ENCODE results near the gene ATOH1.

Gene ATOH1

GRCh38 chr4:93828332-93828994, at the start of gene ATOH1:
Gene ATOH1, plus strand, starts transcription at chr4:93828753. Its CDS starts 174 bp downstream, at chr4:93828927.
- DNase-seq, result no peak

GRCh38 chr4:93779228-93779627, 49.3 kb upstream of the ATOH1 start:
- no peak for DNase-seq

GRCh38 chr4:93780080-93780479, 48.5 kb upstream of the ATOH1 start:
- no peak for DNase-seq

- DNase-seq, result no peak
Observed at GRCh38 chr4:93781198-93781597, 47.4 kb upstream of the ATOH1 start.

DNA sequence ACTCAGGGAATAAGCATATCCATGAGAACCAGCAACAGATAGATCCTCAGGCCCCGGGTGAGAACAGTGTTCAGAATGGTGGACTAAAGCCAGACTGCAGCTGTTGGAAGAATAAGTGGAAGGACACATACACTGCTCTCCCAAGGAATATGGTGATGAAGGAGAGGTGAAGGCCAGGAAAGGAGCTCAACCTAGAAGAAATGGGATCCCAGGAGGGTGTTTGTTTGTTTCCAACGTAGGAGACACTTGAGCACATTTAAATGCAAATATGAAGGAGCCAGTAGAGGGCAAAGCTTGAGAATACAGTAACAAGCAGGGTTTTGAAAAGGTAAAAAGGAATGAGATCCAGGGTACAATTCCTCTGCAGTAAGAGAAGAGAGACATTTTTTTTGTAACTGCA, 42.4 kb upstream of the ATOH1 start:
- DNase-seq, result no peak

- DNase-seq, result no peak
Observed at GRCh38 chr4:93788712-93789111, 39.8 kb upstream of the ATOH1 start.

DNA sequence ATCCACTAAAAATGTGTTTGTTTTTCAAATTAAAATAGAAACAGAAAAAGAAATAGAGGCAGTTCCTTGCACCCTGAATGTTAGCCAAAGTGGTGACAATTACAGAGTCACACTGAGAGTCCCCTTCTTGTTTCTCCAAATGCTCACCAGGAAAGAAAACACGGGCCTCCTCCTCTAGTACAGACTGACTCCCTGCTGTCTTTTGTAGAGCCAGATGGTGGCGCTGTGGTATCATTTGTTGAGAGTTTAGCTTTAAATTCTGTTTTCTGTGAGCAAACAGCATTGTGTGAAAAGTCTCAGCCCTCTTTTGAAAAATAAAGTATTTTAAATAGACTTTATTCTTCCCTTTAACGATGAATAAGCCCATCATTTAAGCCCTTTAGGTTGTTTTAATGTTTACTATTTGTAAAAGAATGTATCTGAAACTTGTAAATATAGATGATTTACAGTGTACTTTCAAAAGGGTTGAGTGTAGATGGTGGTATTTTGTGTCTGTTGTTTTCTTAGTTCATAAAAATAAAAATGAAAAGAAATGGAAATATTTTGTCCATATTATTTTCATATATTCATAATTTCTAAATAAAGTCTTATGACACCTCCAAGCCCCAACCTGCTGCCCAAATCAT, 36.9 kb upstream of the ATOH1 start:
- peak in 1 of 2 donors; percentile 73 for DNase-seq

DNA sequence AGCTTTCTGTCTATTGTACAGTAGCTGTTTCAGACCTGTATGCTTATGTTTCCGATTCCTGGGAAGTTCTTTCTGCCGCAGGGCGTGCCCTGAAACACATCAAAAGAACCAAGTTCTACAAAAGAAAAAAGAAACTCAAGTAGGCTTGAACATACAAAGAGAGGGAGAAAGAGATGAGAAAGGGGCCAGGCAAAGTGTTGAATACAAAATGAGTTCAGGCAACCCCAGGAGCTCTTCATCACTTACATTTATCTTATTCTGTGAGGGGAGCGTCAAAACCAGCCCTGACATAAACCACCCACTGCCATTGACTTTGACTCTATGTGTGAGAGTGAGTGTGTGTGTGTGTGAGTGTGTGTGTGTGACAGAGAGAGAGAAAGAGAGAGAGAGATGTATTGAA, 26.5 kb upstream of the ATOH1 start:
- DNase-seq, result no peak

GRCh38 chr4:93809773-93810172, 18.8 kb upstream of the ATOH1 start:
- no peak for DNase-seq

DNA sequence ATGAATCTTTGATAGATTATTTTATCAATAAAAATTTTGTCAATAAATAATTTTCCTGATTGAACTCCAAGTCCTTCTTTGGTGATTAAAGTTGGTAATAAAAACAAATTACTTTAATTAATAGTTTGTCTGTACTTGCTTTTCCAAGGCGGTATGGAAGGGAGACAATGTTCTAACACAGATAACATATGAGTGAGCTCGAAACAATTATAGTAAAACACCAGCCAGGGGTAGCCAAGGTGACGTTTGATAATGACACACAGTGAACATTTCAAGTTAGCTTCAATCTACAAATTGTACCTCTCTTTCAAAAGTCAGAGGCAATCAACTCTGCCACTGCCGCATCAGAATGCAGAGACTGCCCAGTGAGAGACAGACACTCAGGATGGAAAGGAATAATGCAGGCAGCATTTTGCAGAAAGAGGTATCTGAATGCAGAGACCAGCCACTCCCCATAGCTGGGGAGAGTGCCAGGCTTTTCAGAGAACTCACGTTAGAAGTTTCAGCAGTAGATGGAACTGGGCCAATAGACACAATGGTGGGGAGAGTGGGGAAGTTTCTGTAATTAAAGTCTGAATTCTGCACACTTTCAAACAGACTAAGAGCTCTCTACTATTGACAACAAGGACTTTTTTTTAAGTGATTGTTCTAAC, 18.1 kb upstream of the ATOH1 start:
- DNase-seq, result no peak

- no peak for DNase-seq
Observed at GRCh38 chr4:93813092-93813491, 15.5 kb upstream of the ATOH1 start.

DNA sequence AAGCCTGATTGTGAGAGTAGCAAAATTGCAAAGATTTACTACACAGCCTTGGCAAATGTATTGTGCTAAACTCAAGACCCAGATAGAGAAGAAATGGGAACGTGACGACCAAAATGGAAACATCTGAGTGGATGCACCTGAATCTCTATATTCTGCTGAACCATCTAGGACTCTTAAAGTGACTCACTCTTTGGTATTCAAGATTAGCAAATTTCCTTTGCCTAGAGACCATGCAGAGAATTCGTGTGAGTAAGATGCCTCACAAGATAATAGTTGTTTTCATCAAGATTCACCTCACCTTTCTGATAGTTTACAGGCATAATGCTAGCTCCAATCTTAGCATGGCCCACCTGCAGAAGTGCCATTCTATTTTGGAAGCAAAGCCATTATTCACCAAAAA, 14.4 kb upstream of the ATOH1 start:
- no peak for DNase-seq

- DNase-seq, result peak in 1 of 2 donors; percentile 78
Observed at GRCh38 chr4:93814722-93815121, 13.8 kb upstream of the ATOH1 start.

DNA sequence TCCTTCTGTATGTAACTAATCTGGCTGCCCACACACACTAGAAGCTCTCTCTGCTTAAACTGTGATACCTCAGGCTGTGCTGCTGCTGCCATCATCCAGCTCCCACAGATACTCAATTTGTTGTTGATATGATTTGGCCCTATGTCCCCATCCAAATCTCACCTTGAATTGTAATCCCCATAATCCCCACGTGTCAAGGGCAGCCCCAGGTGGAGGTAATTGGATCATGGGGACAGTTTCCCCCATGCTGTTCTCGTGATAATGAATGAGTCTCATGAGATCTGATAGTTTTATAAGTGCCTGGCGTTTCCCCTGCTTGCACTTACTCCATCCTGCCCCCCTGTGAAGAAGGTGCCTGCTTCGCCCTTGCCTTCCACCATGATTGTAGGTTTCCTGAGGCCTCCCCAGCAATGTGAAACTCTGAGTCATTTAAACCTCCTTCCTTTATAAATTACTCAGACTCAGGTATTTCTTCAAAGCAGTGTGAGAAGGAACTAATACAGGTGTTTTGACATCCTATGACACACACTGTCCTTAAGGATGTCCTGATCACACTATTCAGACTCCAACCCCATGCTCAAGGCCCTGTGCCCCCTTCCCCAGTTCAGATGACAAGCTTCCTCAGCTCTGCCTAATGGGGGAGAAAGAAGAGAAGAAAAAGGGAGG, 2.9 kb upstream of the ATOH1 start:
- no peak for DNase-seq

DNA sequence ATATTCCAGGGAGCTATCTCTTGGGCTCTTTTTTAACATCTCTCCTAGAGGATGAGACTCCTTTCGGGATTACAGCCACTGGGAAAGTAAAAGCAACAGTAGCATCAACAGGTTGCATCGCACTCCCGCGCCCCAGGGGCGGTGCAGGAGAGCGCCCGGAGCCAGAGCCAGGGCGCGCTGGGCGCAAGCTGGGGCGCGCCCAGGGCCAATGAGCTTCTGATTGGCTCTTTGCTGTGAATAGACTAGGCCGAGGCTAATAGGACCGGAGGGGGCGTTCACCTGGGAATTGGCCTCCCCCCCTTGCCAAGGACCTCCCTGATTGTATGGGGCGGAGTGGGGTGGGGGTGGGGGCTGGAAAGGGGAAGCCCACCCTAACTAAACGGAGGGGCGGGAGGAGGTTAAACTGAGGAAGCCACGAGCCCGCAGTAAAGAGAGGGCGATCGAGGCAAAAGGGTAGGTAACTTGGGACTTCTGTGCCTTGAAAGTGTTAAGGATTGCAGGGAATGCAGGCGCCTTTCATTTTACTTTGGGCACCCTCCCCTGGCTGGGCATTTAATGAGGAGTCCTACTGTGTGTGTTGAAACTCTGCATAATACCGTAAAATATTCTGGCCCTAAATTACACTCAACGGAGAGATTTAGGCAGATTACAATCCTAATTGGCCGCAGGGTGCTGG, 1.1 kb upstream of the ATOH1 start:
- no peak for DNase-seq

DNA sequence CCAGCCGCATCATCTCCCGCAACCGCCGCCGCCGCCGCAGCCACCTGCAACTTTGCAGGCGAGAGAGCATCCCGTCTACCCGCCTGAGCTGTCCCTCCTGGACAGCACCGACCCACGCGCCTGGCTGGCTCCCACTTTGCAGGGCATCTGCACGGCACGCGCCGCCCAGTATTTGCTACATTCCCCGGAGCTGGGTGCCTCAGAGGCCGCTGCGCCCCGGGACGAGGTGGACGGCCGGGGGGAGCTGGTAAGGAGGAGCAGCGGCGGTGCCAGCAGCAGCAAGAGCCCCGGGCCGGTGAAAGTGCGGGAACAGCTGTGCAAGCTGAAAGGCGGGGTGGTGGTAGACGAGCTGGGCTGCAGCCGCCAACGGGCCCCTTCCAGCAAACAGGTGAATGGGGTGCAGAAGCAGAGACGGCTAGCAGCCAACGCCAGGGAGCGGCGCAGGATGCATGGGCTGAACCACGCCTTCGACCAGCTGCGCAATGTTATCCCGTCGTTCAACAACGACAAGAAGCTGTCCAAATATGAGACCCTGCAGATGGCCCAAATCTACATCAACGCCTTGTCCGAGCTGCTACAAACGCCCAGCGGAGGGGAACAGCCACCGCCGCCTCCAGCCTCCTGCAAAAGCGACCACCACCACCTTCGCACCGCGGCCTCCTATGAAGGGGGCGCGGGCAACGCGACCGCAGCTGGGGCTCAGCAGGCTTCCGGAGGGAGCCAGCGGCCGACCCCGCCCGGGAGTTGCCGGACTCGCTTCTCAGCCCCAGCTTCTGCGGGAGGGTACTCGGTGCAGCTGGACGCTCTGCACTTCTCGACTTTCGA, 654 bp downstream of the ATOH1 start:
- DNase-seq, result no peak

DNA sequence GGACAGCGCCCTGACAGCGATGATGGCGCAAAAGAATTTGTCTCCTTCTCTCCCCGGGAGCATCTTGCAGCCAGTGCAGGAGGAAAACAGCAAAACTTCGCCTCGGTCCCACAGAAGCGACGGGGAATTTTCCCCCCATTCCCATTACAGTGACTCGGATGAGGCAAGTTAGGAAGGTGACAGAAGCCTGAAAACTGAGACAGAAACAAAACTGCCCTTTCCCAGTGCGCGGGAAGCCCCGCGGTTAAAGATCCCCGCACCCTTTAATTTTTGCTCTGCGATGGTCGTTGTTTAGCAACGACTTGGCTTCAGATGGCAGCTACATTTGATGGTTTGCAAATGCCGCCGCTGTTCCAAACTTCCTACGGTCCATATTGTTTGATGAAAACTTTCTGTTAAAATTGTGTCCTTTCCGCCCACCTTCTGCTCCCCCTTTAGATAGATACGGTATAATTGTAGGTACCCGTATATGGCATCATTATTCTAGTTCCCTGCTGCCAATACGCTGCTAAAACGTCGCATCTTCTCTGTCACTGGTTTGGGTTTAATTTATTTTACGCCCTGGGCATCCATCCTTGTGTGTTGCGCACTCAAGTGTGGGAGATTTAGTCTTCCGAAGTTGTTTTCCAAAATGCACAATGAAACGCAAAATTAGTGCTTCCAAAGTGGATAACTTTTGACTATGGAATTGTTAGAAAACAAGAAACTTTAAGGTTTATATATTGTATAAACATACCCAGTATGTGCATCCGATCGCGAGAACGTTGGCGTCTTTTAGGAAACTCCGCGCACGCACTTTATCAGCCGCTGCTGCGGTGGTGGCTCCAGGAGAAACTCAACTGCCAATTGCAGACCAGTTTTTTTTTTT, 1.5 kb downstream of the ATOH1 start:
- no peak for DNase-seq

DNA sequence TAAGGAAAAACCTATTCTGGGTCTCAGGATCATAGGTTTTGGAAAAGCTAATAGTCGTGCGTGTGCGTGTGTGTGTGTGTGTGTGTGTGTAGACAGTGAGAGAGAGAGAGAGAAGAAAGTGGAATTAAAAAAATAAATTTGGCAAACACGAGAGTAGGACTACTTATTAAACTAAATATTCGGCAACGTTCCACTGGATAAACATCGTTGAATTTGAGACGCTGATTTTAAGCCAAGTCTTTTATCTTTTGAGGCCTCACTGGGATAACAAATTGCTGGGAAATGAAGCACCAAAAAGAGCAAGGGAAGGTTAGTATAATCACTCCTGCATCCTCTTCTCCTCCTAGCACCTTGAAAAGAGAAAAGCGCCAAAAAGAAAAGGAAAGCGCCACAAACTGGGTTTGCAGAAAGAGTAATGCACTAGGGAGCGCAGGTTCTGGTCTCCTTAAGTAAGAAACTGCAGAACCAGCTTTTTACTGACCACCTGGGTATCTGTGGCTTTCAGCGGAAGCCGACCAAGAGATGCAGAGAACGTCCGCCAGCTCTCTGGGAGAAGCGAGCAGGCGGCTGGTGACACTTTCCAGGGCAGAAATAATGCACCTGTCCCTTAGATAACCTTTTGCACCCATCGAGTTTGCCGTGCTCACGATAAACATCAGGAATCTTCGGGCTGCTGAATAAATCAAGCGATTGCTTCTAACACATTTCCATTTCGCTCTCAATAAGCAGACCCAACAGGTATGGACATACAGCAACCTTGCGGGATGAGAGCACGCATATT, 3.4 kb downstream of the ATOH1 start:
- no peak for DNase-seq

DNA sequence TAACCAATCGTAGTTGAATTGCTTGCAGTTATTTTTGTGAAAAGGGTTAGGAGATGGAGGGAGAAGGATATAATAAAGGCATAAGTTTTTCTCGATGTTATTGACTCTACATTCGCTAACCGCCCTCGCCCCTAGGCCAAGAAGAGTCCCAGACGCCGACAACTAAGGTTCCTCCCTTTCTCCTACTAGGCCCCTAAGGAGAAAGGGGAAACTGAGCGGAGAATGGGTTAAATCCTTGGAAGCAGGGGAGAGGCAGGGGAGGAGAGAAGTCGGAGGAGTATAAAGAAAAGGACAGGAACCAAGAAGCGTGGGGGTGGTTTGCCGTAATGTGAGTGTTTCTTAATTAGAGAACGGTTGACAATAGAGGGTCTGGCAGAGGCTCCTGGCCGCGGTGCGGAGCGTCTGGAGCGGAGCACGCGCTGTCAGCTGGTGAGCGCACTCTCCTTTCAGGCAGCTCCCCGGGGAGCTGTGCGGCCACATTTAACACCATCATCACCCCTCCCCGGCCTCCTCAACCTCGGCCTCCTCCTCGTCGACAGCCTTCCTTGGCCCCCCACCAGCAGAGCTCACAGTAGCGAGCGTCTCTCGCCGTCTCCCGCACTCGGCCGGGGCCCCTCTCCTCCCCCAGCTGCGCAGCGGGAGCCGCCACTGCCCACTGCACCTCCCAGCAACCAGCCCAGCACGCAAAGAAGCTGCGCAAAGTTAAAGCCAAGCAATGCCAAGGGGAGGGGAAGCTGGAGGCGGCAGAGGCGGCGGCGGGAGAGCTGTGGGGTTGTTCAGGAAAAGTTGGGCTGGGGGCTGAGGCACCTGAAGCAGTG, 5.9 kb downstream of the ATOH1 start:
- no peak for DNase-seq

DNA sequence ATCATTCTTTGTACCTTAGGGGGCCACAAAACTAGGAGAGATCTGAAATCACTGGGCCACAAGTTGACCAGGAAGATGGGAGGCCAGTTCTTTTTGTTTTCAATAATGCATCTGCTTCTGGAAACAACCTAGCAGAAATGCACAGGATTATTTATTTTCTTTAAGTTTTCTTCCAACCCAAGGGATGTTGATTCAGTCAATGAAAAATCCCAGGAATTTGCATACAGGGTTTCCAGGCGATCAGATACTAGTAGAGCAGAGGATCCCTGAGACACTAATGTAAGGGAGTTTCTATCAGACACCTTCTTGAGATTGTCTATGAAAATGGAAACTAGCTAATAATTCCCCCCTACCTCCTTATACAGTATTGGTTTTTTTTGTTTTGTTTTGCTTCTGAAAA, 7.4 kb downstream of the ATOH1 start:
- no peak for DNase-seq

Data from bone marrow (tissue), 2 donors.